Activated naive CD4-positive, alpha-beta T cell (primary cell): ENCODE data around the gene TIPARP.

Source experiments
- DNase-seq, 4 experiments: peaks; one replicate each; lab custom pipeline; 2025; lab: John Stamatoyannopoulos, UW

The TIPARP gene

GRCh38 chr3:156676768-156677479 lies 2.5 kb downstream of the TIPARP start:
- DNase-seq, result no peak

- DNase-seq, result no peak
These were observed 3.1 kb downstream of the TIPARP start for GRCh38 chr3:156677536-156677935.

- no peak for DNase-seq
These were observed 3.8 kb downstream of the TIPARP start for GRCh38 chr3:156678197-156678596.

GRCh38 chr3:156680243-156680914 lies 6.0 kb downstream of the TIPARP start:
- no peak for DNase-seq

- DNase-seq, result no peak
These were observed 6.6 kb downstream of the TIPARP start for GRCh38 chr3:156681002-156681401.

GRCh38 chr3:156682501-156682900 lies 8.1 kb downstream of the TIPARP start:
- no peak for DNase-seq

- DNase-seq, result no peak
These were observed 8.6 kb downstream of the TIPARP start for GRCh38 chr3:156682963-156683362.

- DNase-seq, result no peak
These were observed 10.8 kb downstream of the TIPARP start for GRCh38 chr3:156685198-156685597.

GRCh38 chr3:156685752-156686151 lies 11.4 kb downstream of the TIPARP start:
- DNase-seq, result no peak

GRCh38 chr3:156687023-156687422 lies 12.6 kb downstream of the TIPARP start:
- DNase-seq, result no peak

- no peak for DNase-seq
These were observed 14.5 kb downstream of the TIPARP start for GRCh38 chr3:156688632-156689452.

GRCh38 chr3:156689608-156690007 lies 15.2 kb downstream of the TIPARP start:
- no peak for DNase-seq

GRCh38 chr3:156691920-156692319 lies 17.5 kb downstream of the TIPARP start:
- no peak for DNase-seq

GRCh38 chr3:156693166-156693565 lies 18.8 kb downstream of the TIPARP start:
- DNase-seq, result no peak

GRCh38 chr3:156694536-156694935 lies 20.1 kb downstream of the TIPARP start:
- DNase-seq, result no peak

GRCh38 chr3:156702367-156702766 lies 28.0 kb downstream of the TIPARP start:
- DNase-seq, result no peak

- DNase-seq, result no peak
These were observed 30.1 kb downstream of the TIPARP start for GRCh38 chr3:156704370-156705036.

- DNase-seq, result no peak
These were observed 31.6 kb downstream of the TIPARP start for GRCh38 chr3:156705761-156706616.

- no peak for DNase-seq
These were observed 33.2 kb downstream of the TIPARP start for GRCh38 chr3:156707588-156707987.

- DNase-seq, result no peak
These were observed 36.0 kb downstream of the TIPARP start for GRCh38 chr3:156710429-156710828.

- DNase-seq, result no peak
These were observed 36.7 kb downstream of the TIPARP start for GRCh38 chr3:156711113-156711512.
